Measurements from ENCODE around the gene CHKA.

GRCh38 chr11:68148071-68148805 lies 27.1 kb upstream of the CHKA start:
- TF ChIP-seq FOXP2 (optimal IDR thresholded peaks at IDR 0.05; ENCODE audit: borderline replicate concordance, extremely low read depth, extremely low read length, insufficient read depth): no peak
- TF ChIP-seq, protein P1, sequence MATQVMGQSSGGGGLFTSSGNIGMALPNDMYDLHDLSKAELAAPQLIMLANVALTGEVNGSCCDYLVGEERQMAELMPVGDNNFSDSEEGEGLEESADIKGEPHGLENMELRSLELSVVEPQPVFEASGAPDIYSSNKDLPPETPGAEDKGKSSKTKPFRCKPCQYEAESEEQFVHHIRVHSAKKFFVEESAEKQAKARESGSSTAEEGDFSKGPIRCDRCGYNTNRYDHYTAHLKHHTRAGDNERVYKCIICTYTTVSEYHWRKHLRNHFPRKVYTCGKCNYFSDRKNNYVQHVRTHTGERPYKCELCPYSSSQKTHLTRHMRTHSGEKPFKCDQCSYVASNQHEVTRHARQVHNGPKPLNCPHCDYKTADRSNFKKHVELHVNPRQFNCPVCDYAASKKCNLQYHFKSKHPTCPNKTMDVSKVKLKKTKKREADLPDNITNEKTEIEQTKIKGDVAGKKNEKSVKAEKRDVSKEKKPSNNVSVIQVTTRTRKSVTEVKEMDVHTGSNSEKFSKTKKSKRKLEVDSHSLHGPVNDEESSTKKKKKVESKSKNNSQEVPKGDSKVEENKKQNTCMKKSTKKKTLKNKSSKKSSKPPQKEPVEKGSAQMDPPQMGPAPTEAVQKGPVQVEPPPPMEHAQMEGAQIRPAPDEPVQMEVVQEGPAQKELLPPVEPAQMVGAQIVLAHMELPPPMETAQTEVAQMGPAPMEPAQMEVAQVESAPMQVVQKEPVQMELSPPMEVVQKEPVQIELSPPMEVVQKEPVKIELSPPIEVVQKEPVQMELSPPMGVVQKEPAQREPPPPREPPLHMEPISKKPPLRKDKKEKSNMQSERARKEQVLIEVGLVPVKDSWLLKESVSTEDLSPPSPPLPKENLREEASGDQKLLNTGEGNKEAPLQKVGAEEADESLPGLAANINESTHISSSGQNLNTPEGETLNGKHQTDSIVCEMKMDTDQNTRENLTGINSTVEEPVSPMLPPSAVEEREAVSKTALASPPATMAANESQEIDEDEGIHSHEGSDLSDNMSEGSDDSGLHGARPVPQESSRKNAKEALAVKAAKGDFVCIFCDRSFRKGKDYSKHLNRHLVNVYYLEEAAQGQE (IDR thresholded peaks at IDR 0.05; ENCODE audit: insufficient read depth in 1 of 2, low read depth in 2 of 2, low read length in 2 of 2): no peak
